Memory B cell (primary cell): Measurements from ENCODE around the gene SAC3D1.
"Not testable (repeated sequence)": the region's sequence is repeated elsewhere in the genome, so short reads cannot be mapped to it uniquely, and the experiment has no call there.

ENCODE experiments used
- ATAC-seq: fragments of 150-1000 bp; cut with Tn5 transposase; 2 replicates; pipeline ENCODE4 v1.10.0; 2021; ENCODE audit warnings: low read depth, mild to moderate bottlenecking, moderate library complexity
- DNase-seq, 2 donors: peaks; one replicate each; pipeline ENCODE4 v3.0.0; 2022; ENCODE audit warnings: low spot score in 2 of 2
- H3K27ac Mint-ChIP-seq: one replicate; pipeline ENCODE4 v1.8.0; 2022; ENCODE audit warnings: mild to moderate bottlenecking, moderate library complexity, mixed read lengths
- H3K27me3 Mint-ChIP-seq: one replicate; pipeline ENCODE4 v1.8.0; 2022; ENCODE audit warnings: mixed read lengths
- H3K36me3 Mint-ChIP-seq: one replicate; pipeline ENCODE4 v1.8.0; 2022; ENCODE audit warnings: mild to moderate bottlenecking, mixed read lengths
- H3K4me1 Mint-ChIP-seq: one replicate; pipeline ENCODE4 v1.8.0; 2022; ENCODE audit warnings: mixed read lengths
- H3K4me3 Mint-ChIP-seq: one replicate; pipeline ENCODE4 v1.8.0; 2022; ENCODE audit warnings: mild to moderate bottlenecking, moderate library complexity, mixed read lengths
- H3K9me3 Mint-ChIP-seq: one replicate; pipeline ENCODE4 v1.8.0; 2022; ENCODE audit warnings: mixed read lengths

The SAC3D1 gene

GRCh38 chr11:65040847-65041622 is at the start of gene SAC3D1:
TSS of gene SAC3D1 (plus strand) at chr11:65041210. CDS start at chr11:65041293, 83 bp downstream.
- peaks cover 8% of the 10 kb centered on the region for H3K36me3 Mint-ChIP-seq
- H3K27me3 Mint-ChIP-seq, result no peaks in the 10 kb centered on the region
- peak within 1 kb of the TSS; percentile 82 for H3K27ac Mint-ChIP-seq
- H3K4me3 Mint-ChIP-seq, result peak within 1 kb of the TSS; percentile 96
- ATAC-seq (peak; percentile 87), DNase-seq (peak; percentile 74 to 85)
- H3K9me3 Mint-ChIP-seq, result no peaks in the 10 kb centered on the region
- peaks cover 7% of the 10 kb centered on the region for H3K4me1 Mint-ChIP-seq

- no peak for ATAC-seq
- DNase-seq, result no peak
- Mint-ChIP-seq H3K36me3 (peaks cover 3% of the 10 kb centered on the region), H3K4me3 (no peak overlapping the region), H3K27me3 (no peaks in the 10 kb centered on the region), H3K4me1 (peaks cover 42% of the 10 kb centered on the region), H3K27ac (no peak overlapping the region), H3K9me3 (no peaks in the 10 kb centered on the region)
Measured at GRCh38 chr11:64994318-64994717, 46.7 kb upstream of the SAC3D1 start.

GRCh38 chr11:64996327-64996709 is 44.7 kb upstream of the SAC3D1 start:
- no peaks in the 10 kb centered on the region for H3K27me3 Mint-ChIP-seq
- peak overlapping the region; percentile 33 for H3K27ac Mint-ChIP-seq
- H3K9me3 Mint-ChIP-seq, result no peaks in the 10 kb centered on the region
- DNase-seq (no peak), ATAC-seq (peak; percentile 6)
- peaks cover 30% of the 10 kb centered on the region for H3K4me1 Mint-ChIP-seq
- H3K4me3 Mint-ChIP-seq, result peak overlapping the region; percentile 86
- H3K36me3 Mint-ChIP-seq, result peaks cover 3% of the 10 kb centered on the region

- Mint-ChIP-seq H3K27me3 (no peaks in the 10 kb centered on the region), H3K9me3 (no peaks in the 10 kb centered on the region), H3K27ac (peak within 1 kb of the TSS; percentile 33), H3K4me1 (peaks cover 25% of the 10 kb centered on the region), H3K4me3 (peak within 1 kb of the TSS; percentile 86), H3K36me3 (peaks cover 3% of the 10 kb centered on the region)
- ATAC-seq (peak; percentile 89), DNase-seq (peak in 1 of 2 donors; percentile 32)
Measured at GRCh38 chr11:64996710-64997380, 44.2 kb upstream of the SAC3D1 start, which contains the start of gene BATF2. TSS of gene BATF2 (minus strand) at chr11:64996971. CDS start at chr11:64996914, 57 bp downstream.

GRCh38 chr11:64998141-64998540 is 42.9 kb upstream of the SAC3D1 start:
- H3K27ac Mint-ChIP-seq, result peak overlapping the region; percentile 72
- ATAC-seq, result no peak
- peaks cover 18% of the 10 kb centered on the region for H3K4me1 Mint-ChIP-seq
- no peak for DNase-seq
- H3K27me3 Mint-ChIP-seq, result no peaks in the 10 kb centered on the region
- H3K4me3 Mint-ChIP-seq, result no peak overlapping the region
- H3K36me3 Mint-ChIP-seq, result peaks cover 1% of the 10 kb centered on the region
- H3K9me3 Mint-ChIP-seq, result no peaks in the 10 kb centered on the region

GRCh38 chr11:64998690-64999431 is 42.1 kb upstream of the SAC3D1 start:
- Mint-ChIP-seq H3K36me3 (peaks cover 1% of the 10 kb centered on the region), H3K9me3 (no peaks in the 10 kb centered on the region), H3K4me1 (peaks cover 16% of the 10 kb centered on the region), H3K4me3 (no peak overlapping the region), H3K27ac (peak overlapping the region; percentile 72), H3K27me3 (no peaks in the 10 kb centered on the region)
- ATAC-seq (no peak), DNase-seq (no peak)

GRCh38 chr11:64999478-64999877 is 41.5 kb upstream of the SAC3D1 start:
- no peak for DNase-seq
- no peaks in the 10 kb centered on the region for H3K9me3 Mint-ChIP-seq
- H3K27ac Mint-ChIP-seq, result no peak overlapping the region
- no peaks in the 10 kb centered on the region for H3K36me3 Mint-ChIP-seq
- no peaks in the 10 kb centered on the region for H3K27me3 Mint-ChIP-seq
- H3K4me3 Mint-ChIP-seq, result no peak overlapping the region
- H3K4me1 Mint-ChIP-seq, result peaks cover 16% of the 10 kb centered on the region
- no peak for ATAC-seq

- H3K4me3 Mint-ChIP-seq, result no peak overlapping the region
- ATAC-seq (no peak), DNase-seq (no peak)
- no peaks in the 10 kb centered on the region for H3K27me3 Mint-ChIP-seq
- H3K27ac Mint-ChIP-seq, result no peak overlapping the region
- no peaks in the 10 kb centered on the region for H3K36me3 Mint-ChIP-seq
- peaks cover 6% of the 10 kb centered on the region for H3K4me1 Mint-ChIP-seq
- H3K9me3 Mint-ChIP-seq, result no peaks in the 10 kb centered on the region
Measured at GRCh38 chr11:65002706-65003105, 38.3 kb upstream of the SAC3D1 start.

GRCh38 chr11:65003282-65003681 is 37.7 kb upstream of the SAC3D1 start:
- no peak for ATAC-seq
- Mint-ChIP-seq H3K9me3 (no peaks in the 10 kb centered on the region), H3K27me3 (no peaks in the 10 kb centered on the region), H3K36me3 (no peaks in the 10 kb centered on the region), H3K4me1 (peaks cover 2% of the 10 kb centered on the region), H3K4me3 (no peak overlapping the region), H3K27ac (no peak overlapping the region)
- DNase-seq, result no peak

GRCh38 chr11:65003968-65004367 is 37.0 kb upstream of the SAC3D1 start:
- not testable (repeated sequence) for H3K27me3 Mint-ChIP-seq, H3K4me1 Mint-ChIP-seq, ATAC-seq, H3K27ac Mint-ChIP-seq, H3K4me3 Mint-ChIP-seq, H3K36me3 Mint-ChIP-seq, DNase-seq, H3K9me3 Mint-ChIP-seq

- ATAC-seq, result no peak
- DNase-seq, result no peak
- Mint-ChIP-seq H3K4me3 (no peak overlapping the region), H3K9me3 (no peaks in the 10 kb centered on the region), H3K27ac (no peak overlapping the region), H3K36me3 (no peaks in the 10 kb centered on the region), H3K4me1 (peaks cover 3% of the 10 kb centered on the region), H3K27me3 (no peaks in the 10 kb centered on the region)
Measured at GRCh38 chr11:65008016-65008415, 33.0 kb upstream of the SAC3D1 start.

- Mint-ChIP-seq H3K4me1 (peaks cover 7% of the 10 kb centered on the region), H3K4me3 (no peak overlapping the region), H3K27ac (no peak overlapping the region), H3K36me3 (no peaks in the 10 kb centered on the region), H3K9me3 (no peaks in the 10 kb centered on the region), H3K27me3 (no peaks in the 10 kb centered on the region)
- no peak for ATAC-seq
- DNase-seq, result no peak
Measured at GRCh38 chr11:65008873-65009272, 32.1 kb upstream of the SAC3D1 start.

GRCh38 chr11:65013130-65013887 is 27.7 kb upstream of the SAC3D1 start:
- Mint-ChIP-seq H3K4me3 (peak overlapping the region; percentile 89), H3K27me3 (no peaks in the 10 kb centered on the region), H3K9me3 (no peaks in the 10 kb centered on the region), H3K4me1 (peaks cover 21% of the 10 kb centered on the region), H3K27ac (peak overlapping the region; percentile 94), H3K36me3 (peaks cover 5% of the 10 kb centered on the region)
- ATAC-seq (peak; percentile 78), DNase-seq (peak; percentile 88 to 89)
